K562 (cell line): ENCODE measurements around the gene ATXN10.

Experiments used
- CREM ChIP-seq: IDR thresholded peaks from 2 replicates; pipeline ENCODE4 v1.6.1; 2014; ENCODE audit warnings: antibody characterized with exemption, low read depth
- KLF16 ChIP-seq: IDR thresholded peaks from 2 replicates; pipeline ENCODE4 v1.6.1; 2016; ENCODE audit warnings: antibody characterized with exemption
- NFE2L1 ChIP-seq: fragments of 450-650 bp; IDR thresholded peaks from 2 replicates; pipeline ENCODE4 v1.6.1; 2016; ENCODE audit warnings: missing genetic modification characterization, low read depth, mild to moderate bottlenecking, missing compliant biosample characterization, moderate library complexity, borderline replicate concordance
- POLR2A ChIP-seq: fragments of 450-650 bp; conservative IDR thresholded peaks from 2 replicates; pipeline ENCODE4 v1.6.1; 2016
- TCF7L2 ChIP-seq: fragments of 150-350 bp; IDR thresholded peaks from 2 replicates; pipeline ENCODE4 v1.6.1; 2016; ENCODE audit warnings: low read depth, mild to moderate bottlenecking, low read length, moderate library complexity
- THRAP3 ChIP-seq: fragments of 450-650 bp; IDR thresholded peaks from 2 replicates; pipeline ENCODE4 v1.6.1; 2016; ENCODE audit warnings: mild to moderate bottlenecking, inconsistent platforms, borderline replicate concordance
- ZSCAN29 ChIP-seq: fragments of 450-650 bp; IDR thresholded peaks from 2 replicates; pipeline ENCODE4 v1.6.1; 2017
- TF ChIP-seq, protein P1 (sequence below), 2 experiments: IDR thresholded peaks; 2 replicates each; pipeline ENCODE4 v1.6.1; 2012; ENCODE audit warnings: improper control_type of control experiment in 2 of 2, low read depth in 2 of 2, low read length in 2 of 2, borderline replicate concordance in 1 of 2
- TF ChIP-seq, protein P2 (sequence below), 3 experiments: IDR thresholded peaks in 2 of 3; conservative IDR thresholded peaks in 1 of 3; 2 replicates each; pipeline ENCODE4 v1.5.1; 2011 to 2012; ENCODE audit warnings: low read length in 3 of 3, mild to moderate bottlenecking in 3 of 3, control low read depth in 2 of 3, improper control_type of control experiment in 1 of 3, inconsistent platforms in 1 of 3, low read depth in 1 of 3, mixed read lengths in 1 of 3, moderate library complexity in 1 of 3; ENCODE audit not compliant: insufficient read depth in 2 of 3

DNA sequence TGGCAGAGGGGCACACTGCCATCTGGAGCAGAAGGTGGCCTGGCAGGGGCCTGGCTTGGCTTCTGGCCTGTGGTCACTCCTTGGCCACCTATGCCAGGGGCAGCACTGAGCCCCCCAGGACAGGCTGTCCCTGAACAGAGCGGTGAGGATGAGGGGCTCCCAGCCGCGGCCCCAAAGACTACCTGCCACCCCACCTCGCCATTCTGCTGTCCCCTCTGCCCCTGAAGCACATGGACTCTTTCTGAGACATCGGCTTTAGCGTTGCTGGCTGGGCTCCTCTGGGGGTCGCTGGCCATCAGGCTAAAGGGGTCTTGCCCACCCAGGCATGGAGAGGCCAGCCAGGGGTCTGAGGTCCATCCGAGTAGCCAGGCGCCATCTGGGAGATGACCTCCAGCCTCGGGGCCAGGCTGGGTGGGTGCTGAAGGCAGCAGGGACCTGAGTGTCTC is 217.5 kb downstream of the ATXN10 start:
- TF ChIP-seq CREM (no peak), TCF7L2 (no peak), NFE2L1 (tag) (no peak), THRAP3 (no peak), POLR2A (no peak), ZSCAN29 (no peak), KLF16 (no peak)
- TF ChIP-seq, protein P1, sequence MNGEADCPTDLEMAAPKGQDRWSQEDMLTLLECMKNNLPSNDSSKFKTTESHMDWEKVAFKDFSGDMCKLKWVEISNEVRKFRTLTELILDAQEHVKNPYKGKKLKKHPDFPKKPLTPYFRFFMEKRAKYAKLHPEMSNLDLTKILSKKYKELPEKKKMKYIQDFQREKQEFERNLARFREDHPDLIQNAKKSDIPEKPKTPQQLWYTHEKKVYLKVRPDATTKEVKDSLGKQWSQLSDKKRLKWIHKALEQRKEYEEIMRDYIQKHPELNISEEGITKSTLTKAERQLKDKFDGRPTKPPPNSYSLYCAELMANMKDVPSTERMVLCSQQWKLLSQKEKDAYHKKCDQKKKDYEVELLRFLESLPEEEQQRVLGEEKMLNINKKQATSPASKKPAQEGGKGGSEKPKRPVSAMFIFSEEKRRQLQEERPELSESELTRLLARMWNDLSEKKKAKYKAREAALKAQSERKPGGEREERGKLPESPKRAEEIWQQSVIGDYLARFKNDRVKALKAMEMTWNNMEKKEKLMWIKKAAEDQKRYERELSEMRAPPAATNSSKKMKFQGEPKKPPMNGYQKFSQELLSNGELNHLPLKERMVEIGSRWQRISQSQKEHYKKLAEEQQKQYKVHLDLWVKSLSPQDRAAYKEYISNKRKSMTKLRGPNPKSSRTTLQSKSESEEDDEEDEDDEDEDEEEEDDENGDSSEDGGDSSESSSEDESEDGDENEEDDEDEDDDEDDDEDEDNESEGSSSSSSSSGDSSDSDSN (IDR thresholded peaks at IDR 0.05; ENCODE audit: borderline replicate concordance in 1 of 2, low read depth in 2 of 2, low read length in 2 of 2), result no peak
- TF ChIP-seq, protein P2, sequence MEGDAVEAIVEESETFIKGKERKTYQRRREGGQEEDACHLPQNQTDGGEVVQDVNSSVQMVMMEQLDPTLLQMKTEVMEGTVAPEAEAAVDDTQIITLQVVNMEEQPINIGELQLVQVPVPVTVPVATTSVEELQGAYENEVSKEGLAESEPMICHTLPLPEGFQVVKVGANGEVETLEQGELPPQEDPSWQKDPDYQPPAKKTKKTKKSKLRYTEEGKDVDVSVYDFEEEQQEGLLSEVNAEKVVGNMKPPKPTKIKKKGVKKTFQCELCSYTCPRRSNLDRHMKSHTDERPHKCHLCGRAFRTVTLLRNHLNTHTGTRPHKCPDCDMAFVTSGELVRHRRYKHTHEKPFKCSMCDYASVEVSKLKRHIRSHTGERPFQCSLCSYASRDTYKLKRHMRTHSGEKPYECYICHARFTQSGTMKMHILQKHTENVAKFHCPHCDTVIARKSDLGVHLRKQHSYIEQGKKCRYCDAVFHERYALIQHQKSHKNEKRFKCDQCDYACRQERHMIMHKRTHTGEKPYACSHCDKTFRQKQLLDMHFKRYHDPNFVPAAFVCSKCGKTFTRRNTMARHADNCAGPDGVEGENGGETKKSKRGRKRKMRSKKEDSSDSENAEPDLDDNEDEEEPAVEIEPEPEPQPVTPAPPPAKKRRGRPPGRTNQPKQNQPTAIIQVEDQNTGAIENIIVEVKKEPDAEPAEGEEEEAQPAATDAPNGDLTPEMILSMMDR (IDR thresholded peaks at IDR 0.05 in 2 of 3, conservative IDR thresholded peaks at IDR 0.05 in 1 of 3; ENCODE audit: insufficient read depth in 2 of 3, low read depth in 1 of 3, low read length in 3 of 3), result no peak
